SH-SY5Y (cell line): ENCODE measurements around the gene DNAJC5G.

Experiments used
- GATA2 ChIP-seq: IDR thresholded peaks from 2 replicates; pipeline ENCODE4 v1.6.1; 2011; ENCODE audit warnings: mild to moderate bottlenecking, low read depth, low read length
- GATA3 ChIP-seq: IDR thresholded peaks from 2 replicates; pipeline ENCODE4 v1.6.1; 2011; ENCODE audit warnings: low read depth, mild to moderate bottlenecking, low read length, moderate library complexity

The DNAJC5G gene

DNA sequence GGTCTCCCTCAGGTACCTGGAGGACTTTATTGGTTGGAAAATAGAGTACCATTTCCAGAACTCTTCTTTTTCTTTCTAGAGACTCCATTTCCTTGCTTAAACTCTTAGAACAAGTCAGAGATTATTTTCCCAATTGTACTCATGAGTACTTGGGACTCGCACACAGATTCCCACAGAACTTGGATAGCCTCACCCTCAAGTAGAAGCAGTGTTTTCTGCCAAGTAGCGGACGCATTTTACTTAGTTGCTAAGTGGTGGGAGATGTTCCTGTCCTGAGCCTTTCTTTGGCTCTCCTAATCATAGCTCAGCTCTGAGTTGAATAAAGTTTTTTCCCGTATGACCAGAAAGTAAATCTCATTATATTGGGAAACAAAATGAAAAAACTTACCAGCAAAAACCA lies 29.6 kb upstream of the DNAJC5G start:
- TF ChIP-seq GATA3: no peak
- TF ChIP-seq GATA2: no peak

DNA sequence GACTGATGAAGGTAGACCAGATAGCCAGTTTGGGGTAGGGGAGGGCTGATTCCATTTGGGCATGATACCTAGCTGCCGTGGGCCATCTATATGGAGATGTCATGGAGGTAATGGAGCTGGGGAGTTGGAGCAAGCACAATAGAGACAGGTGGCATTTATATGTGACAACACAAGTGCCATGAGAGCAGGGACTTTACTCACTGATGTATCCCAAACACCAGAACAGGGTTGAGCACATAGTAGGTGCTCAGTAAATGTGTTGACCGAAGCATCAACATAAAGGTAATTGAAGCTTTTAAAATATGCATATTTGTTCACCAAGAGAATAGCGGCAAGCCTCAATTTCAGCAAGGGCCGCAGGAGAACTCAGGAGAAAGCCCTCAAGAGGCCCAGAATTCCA lies 27.3 kb upstream of the DNAJC5G start:
- TF ChIP-seq GATA3 (no peak), GATA2 (no peak)

DNA sequence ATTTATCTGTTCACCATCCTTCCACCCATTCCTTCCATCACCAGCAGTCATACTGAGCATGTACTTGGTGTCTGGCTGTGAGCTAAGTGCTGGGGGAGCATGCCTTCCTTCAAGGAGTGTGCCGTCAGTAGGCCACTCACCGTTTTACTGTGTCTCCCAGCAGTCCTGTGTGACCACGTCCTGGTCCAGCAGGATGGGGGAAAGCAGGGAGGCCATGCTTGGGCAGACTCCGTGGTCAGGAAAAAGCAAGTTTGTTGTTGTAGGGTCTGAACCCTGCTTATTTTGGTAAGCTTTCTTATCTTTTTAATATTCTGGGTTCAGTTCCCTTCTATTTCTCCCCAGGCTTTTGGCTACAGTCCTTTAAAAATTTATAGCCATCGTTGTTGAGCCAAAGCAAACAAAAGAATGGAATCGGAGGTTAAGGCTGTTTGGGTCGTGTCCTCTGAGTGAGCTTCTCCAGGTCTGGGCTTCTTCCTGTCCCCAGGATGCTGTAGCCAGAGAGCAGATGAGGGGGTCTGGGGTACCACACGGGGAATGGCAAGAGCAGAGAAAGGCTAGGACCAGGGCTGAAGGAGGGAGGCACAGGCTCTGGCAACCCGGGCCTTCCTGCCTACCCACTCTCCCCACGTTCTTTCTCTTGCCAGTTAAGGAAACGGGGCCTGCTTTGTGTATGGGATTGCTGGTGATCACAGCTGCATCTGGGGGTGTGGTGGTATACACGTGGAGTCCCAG lies 25.9 kb upstream of the DNAJC5G start:
- TF ChIP-seq GATA2 (no peak), GATA3 (no peak)

DNA sequence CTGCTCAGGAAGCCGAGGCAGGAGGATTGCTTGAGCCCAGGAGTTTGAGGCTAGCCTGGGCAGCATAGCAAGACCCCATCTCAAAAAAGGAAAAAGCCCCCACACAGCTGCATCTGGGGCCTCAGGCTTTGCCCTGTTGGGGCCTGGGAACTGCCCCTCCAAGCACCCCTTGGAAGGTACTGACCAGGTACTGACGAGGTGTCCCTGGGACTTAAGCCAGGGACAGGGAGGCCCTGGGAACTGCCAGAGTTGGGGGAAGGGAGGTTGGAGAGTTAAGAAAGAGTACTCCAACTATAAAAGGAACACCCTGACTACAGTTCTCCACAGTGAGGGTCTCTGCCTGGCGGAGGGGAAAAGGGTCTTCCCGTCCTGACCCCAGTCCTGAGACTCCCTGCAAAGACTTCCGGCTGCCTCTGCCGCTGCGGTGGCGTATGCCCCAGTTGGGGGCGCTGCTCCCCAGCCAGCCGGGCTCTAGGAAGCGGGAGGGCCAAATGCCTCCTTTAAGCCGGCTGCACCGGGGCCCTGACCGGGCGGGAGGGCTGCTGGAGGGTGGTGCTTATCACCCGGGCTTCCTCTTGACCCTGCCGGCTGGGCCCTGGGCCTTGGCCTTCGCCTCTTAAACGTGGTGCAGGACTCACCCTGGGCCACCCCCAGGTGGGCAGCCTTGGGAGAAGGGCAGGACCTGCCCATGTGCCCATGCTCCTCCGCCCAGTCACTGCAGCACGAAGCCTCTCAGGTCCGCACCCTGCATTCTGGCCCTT lies 25.2 kb upstream of the DNAJC5G start:
- TF ChIP-seq GATA2: no peak
- no peak for TF ChIP-seq GATA3

DNA sequence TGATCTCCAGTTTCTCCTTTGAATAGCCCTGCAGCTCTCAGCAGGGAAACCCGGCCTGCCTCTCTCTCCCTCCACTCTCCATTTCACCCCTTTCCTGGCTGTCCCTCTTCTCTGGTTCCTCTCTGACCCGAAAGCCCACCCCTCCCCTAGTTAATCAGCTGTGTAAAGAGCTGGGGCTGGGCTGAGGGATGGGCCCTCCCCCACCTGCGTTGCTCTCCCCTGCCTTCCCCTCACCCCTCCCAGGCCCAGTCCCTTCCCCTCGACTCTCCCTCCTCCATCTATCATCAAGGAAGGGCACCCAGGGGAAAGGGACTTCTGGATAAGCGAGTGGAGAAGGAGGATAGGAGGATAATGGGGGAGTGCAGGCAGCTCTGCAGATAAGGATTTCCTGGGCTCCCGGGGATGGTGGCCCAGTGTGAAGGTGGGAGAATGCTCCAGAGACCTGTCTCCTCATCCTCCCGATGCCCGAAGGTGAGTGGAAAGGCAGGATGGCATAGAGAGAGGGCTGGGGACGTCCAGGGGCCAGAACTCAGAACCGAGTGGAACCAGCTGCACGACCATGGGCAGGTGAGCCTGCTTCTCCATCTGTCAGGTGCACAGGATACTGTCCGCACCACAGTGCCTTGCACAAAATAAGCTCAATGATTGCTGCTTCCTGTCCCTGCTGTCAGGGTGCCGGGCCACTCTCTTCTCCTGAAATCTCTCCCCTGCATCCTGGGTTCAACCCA lies 24.4 kb upstream of the DNAJC5G start:
- no peak for TF ChIP-seq GATA3
- no peak for TF ChIP-seq GATA2

DNA sequence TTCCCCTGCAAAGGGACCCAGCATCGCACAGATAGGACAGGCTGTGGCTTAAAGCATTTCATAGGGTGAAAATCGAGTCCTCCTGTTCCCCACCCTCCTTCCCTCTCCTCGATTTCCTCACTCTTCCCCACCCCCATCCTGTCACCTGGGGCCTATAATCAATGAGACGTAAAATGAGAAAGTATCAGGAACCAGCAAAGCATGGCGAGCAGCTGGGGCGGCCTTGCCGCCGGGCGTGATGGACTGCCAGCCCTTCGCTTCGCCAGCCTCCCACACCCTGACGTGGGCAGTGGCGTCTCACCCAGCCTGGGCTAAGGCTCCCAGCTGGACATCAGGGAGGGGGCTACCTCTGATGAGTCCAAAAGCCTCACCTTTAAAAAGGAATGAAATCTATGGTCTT lies 23.5 kb upstream of the DNAJC5G start:
- TF ChIP-seq GATA3: no peak
- TF ChIP-seq GATA2: no peak

DNA sequence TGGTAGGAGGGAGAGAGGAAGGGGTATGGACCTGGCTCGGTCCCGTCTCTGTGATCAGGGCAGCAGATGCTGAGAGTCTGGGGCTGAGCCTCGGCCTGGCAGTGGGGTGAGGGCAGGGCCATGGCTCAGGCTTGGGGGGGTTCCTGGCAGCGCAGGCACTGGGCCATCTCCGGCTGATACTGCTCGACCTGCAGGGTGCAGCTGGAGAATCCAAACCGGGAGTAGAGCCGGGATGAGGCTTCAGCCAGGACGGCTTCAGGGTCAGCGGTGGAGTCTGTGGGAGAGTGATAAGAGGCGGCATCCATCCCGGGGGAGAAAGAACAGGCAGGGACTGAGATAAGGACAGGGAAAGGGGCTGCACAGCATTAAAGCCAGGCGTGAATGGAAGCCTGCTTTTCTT lies 20.0 kb upstream of the DNAJC5G start:
- no peak for TF ChIP-seq GATA3
- TF ChIP-seq GATA2: peak; percentile 70

DNA sequence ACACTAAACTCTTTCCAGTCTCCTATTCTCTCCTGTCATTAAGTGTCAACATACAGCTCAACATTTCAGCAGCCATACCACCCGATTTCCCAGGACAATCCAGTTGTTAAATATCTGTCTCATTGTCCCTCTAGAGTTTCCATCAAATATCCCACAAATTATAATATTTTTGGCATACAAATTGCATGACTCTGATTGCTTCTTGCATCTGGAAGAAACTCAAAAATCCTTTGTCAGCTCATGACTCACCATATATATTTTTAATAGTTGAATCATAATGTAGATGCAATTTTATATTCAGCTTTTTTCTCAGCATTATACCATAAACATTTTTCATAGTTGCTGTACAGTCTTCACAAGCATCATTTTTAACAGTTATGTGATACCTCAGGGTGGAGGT lies 19.6 kb upstream of the DNAJC5G start:
- TF ChIP-seq GATA2 (no peak), GATA3 (no peak)

DNA sequence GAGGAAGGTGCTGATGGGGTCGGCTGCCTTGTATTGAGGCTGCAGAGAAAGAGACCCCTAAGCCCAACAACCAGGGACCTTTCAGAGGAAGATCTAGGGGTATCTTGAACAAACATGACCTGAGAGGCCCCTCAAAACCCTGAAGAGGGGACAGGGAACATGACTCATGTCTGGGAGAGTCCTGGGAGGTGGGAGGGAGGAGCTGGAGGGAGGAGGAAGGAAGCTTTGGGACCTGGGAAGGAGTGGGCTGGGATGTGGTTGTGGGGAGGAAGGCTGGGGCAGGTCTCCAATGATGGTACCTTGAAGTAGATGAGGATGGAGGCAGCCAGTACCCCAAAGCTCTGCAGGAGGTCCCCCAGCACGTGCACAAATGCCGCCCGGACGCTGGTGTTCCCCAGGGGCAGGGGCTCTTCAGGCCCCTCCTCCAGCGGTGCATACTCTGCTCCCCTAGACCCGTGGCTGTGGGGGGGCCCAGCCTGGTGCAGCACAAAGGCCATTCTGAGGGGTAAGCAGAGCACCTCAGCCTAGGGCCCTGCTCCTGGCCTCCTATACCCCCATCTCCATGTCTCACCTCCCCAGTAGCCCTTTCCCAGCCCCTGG lies 18.3 kb upstream of the DNAJC5G start:
- TF ChIP-seq GATA3: no peak
- no peak for TF ChIP-seq GATA2

DNA sequence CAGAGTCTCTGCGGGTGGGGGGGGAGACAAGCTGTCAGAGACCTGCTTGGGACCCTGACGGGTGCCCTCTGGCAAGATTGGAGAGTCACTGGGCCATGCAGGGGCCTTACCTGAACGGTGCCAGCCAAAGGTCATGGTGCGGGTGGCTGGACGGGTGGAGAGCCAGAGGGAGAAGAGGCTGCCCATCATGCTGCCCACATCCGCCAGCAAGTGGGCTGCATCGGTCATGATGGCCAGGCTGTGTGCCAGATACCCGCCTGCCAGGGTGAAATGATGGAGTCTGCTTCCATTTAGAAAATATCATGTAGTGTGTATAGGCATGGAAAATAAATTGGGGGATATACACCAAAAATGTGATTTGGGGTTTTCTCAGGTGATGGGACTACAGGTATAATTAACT lies 17.2 kb upstream of the DNAJC5G start:
- TF ChIP-seq GATA2 (no peak), GATA3 (no peak)

DNA sequence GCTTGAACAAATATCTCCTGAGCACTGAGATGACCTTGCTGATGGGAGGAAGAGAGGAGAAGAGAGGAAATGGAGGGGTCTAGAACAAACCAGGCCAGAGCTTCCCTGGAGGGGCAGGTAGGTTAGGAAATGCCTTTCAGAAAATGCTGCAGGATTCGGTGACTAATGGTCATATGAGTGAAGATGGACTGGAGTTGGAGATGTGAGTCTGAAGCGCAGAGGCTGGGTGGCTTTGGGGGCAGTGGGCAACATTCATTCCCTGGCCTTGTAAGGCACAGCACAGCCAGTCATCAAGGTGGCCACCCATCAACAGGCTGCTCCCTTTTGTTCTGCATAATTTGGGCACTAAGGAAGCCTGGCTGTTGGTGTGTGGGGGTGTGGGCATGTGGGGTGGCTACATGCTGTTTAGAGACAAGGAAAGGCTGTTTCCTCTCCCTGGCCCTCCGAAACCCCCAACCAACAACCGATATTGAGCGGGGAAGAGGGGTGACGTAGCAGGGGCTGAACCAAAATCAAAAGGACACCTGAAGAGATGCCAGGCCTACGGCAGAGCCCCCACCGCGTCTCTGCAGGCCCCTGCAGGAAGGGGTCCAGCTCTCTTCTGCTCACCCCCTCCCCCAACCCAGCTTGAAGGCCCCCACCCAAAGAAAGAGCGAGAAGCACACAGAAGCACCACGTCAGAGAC lies 13.8 kb upstream of the DNAJC5G start:
- TF ChIP-seq GATA3 (no peak), GATA2 (no peak)

DNA sequence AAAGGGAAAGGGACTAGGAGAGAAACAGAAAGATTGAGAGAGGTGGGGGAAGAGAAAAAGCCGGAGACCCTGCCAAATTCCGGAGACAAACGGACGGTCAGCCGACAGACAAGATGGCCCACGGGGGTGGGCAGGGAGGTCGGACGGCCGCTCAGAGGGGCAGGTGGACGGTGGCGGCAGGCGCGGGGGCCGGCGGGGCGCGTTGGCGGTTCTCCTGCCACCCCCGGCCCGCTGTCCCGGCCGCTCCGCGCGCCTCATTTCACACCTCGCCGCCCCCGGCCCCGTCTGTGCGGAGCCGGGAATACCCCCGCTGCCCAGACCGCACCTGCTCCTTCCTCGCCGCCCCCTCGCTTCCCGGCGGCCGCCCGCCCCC lies 13.3 kb upstream of the DNAJC5G start:
- TF ChIP-seq GATA3 (no peak), GATA2 (no peak)

DNA sequence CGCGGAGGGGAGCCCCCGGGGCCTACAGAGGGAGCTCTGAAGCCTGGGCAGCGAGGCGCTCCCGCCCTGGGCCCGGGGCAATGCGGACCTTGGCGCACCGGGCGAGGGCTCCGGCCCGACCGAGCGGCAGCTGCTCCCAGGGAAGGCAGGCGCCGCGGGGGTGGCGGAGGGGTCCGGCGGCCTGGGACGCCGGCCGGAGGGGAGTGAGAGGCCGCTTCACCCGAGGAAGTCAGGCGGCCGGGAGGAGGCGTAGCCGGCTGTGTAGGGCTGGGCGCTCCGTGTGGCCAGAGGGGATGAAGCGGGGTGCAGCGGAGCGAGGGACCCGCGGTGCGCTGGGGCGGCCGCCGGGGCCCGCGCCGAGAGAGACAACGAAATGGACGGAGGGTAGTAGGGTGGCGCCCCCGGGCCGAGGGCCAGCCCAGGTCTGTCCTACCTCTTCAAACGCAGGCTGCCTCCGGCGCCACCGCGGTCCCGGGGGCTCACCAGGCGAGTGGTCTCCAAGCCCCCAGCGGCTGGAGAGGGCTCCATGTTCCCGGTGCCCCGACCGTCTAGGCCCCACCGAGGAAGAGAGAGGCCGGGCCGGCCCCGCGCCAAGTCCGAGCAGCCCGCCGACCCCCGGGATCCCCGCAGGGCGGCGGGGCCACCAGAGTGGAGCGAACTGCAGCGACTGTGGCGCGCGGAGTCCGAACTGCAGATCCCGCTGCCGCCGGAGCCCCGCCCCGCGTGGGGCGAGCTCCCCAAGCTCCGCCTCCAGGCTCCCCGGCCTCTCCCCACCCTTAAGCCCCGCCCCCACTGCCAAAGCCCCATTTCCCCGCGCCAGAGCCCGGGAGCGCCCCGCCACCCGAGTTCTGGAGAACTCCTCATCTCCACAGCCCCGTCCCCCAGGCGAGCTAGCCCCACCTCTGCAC lies 12.6 kb upstream of the DNAJC5G start, which contains the start of gene SLC30A3:
Gene SLC30A3 (minus strand): TSS at position 669 of the 908 bp plus-strand sequence. CDS start 141 bp downstream, at position 528.
- no peak for TF ChIP-seq GATA2
- no peak for TF ChIP-seq GATA3
